ENCODE data around the gene LHFPL3. TPM values are rescaled to one million over a fixed set of nuclear protein-coding genes. Genes with fewer than 3 reads are reported as not detected.

Gene LHFPL3
- total RNA-seq, 2 donors from 2014 or later: not detected

GRCh38 chr7:104397442-104397841 is 69.0 kb downstream of the LHFPL3 start:
- H3K36me3 ChIP-seq: no peaks in the 10 kb centered on the region
- TF ChIP-seq CTCF (IDR thresholded peaks at IDR 0.05): no peak

GRCh38 chr7:104408371-104408770 is 80.0 kb downstream of the LHFPL3 start:
- DNase-seq (ENCODE audit: low spot score): no peak
- no peak for TF ChIP-seq CTCF (IDR thresholded peaks at IDR 0.05)
- Histone ChIP-seq H3K27ac (no peak overlapping the region), H3K36me3 (no peaks in the 10 kb centered on the region), H3K4me1 (no peaks in the 10 kb centered on the region), H3K9me3 (no peaks in the 10 kb centered on the region), H3K27me3 (no peaks in the 10 kb centered on the region), H3K4me3 (no peak overlapping the region)

More at GRCh38 chr7:104397442-104397841, 69.0 kb downstream of the LHFPL3 start:
- Histone ChIP-seq H3K4me3 (no peak overlapping the region), H3K27ac (no peak overlapping the region), H3K4me1 (no peaks in the 10 kb centered on the region), H3K9me3 (no peaks in the 10 kb centered on the region), H3K27me3 (no peaks in the 10 kb centered on the region)
- DNase-seq (ENCODE audit: low spot score): no peak

- H3K4me1 ChIP-seq: no peaks in the 10 kb centered on the region
- no peaks in the 10 kb centered on the region for H3K36me3 ChIP-seq
- H3K9me3 ChIP-seq: no peaks in the 10 kb centered on the region
- no peak for DNase-seq (ENCODE audit: low spot score)
- TF ChIP-seq CTCF (IDR thresholded peaks at IDR 0.05): no peak
- no peaks in the 10 kb centered on the region for H3K27me3 ChIP-seq
- no peak overlapping the region for H3K27ac ChIP-seq
- H3K4me3 ChIP-seq: no peak overlapping the region
These were observed 82.3 kb downstream of the LHFPL3 start for GRCh38 chr7:104410742-104411141.

- no peaks in the 10 kb centered on the region for H3K36me3 ChIP-seq
- no peaks in the 10 kb centered on the region for H3K4me1 ChIP-seq
- TF ChIP-seq CTCF (IDR thresholded peaks at IDR 0.05): no peak
- no peaks in the 10 kb centered on the region for H3K27me3 ChIP-seq
- DNase-seq (ENCODE audit: low spot score): no peak
- H3K9me3 ChIP-seq: no peaks in the 10 kb centered on the region
- H3K4me3 ChIP-seq: no peak overlapping the region
- H3K27ac ChIP-seq: no peak overlapping the region
These were observed 84.5 kb downstream of the LHFPL3 start for GRCh38 chr7:104412911-104413310.

- no peaks in the 10 kb centered on the region for H3K4me1 ChIP-seq
- TF ChIP-seq CTCF (IDR thresholded peaks at IDR 0.05): no peak
These were observed 85.8 kb downstream of the LHFPL3 start for GRCh38 chr7:104414216-104414615.

GRCh38 chr7:104415700-104416099 is 87.3 kb downstream of the LHFPL3 start:
- H3K4me1 ChIP-seq: no peaks in the 10 kb centered on the region
- TF ChIP-seq CTCF (IDR thresholded peaks at IDR 0.05): no peak
- H3K4me3 ChIP-seq: no peak overlapping the region
- H3K9me3 ChIP-seq: no peaks in the 10 kb centered on the region
- no peaks in the 10 kb centered on the region for H3K27me3 ChIP-seq
- no peak for DNase-seq (ENCODE audit: low spot score)
- no peak overlapping the region for H3K27ac ChIP-seq
- no peaks in the 10 kb centered on the region for H3K36me3 ChIP-seq

More at GRCh38 chr7:104414216-104414615, 85.8 kb downstream of the LHFPL3 start:
- H3K9me3 ChIP-seq: no peaks in the 10 kb centered on the region
- no peak for DNase-seq (ENCODE audit: low spot score)
- no peaks in the 10 kb centered on the region for H3K36me3 ChIP-seq
- H3K27me3 ChIP-seq: no peaks in the 10 kb centered on the region
- H3K4me3 ChIP-seq: no peak overlapping the region
- H3K27ac ChIP-seq: no peak overlapping the region
